GM12892 (cell line): Measurements from ENCODE around the gene PRICKLE2.

ENCODE experiments used
- POLR2A ChIP-seq: IDR thresholded peaks from 2 replicates; pipeline ENCODE4 v1.6.1; 2011; ENCODE audit warnings: low read depth, low read length, control low read depth
- POLR2AphosphoS5 ChIP-seq: IDR thresholded peaks from 2 replicates; pipeline ENCODE4 v1.6.1; 2011; ENCODE audit warnings: low read depth, low read length, control low read depth
- TAF1 ChIP-seq: IDR thresholded peaks from 2 replicates; pipeline ENCODE4 v1.6.1; 2011; ENCODE audit warnings: low read depth, mild to moderate bottlenecking, control low read depth, low read length, borderline replicate concordance

GRCh38 chr3:64195789-64196188, 29.5 kb downstream of the PRICKLE2 start:
- TF ChIP-seq TAF1 (no peak), POLR2A (no peak), POLR2AphosphoS5 (no peak)
